Bronchial epithelial cell (primary cell): ENCODE results near the gene CREBRF. TPM values are rescaled to one million over a fixed set of nuclear protein-coding genes. Genes with fewer than 3 reads are reported as not detected.

ENCODE experiments used
- DNase-seq: peaks from one replicate; pipeline ENCODE4 v3.0.0-alpha.2; 2010; ENCODE audit warnings: low read depth
- FAIRE-seq: peaks from 2 replicates; lab custom pipeline; 2011; peaks lifted over from hg19 to GRCh38; lab: Jason Lieb, UNC
- H3K27me3 ChIP-seq: 2 replicates; pipeline ENCODE4 v1.5.1; 2011; ENCODE audit warnings: low read length; ENCODE audit not compliant: control insufficient read depth, insufficient read depth
- H3K36me3 ChIP-seq: 2 replicates; pipeline ENCODE4 v1.5.1; 2011; ENCODE audit warnings: low read length; ENCODE audit not compliant: control insufficient read depth, insufficient read depth
- H3K4me3 ChIP-seq: 2 replicates; pipeline ENCODE4 v1.5.1; 2011; ENCODE audit warnings: mild to moderate bottlenecking, low read depth, low read length, control low read depth
- CTCF ChIP-seq: IDR thresholded peaks from 2 replicates; pipeline ENCODE4 v1.5.1; 2011; ENCODE audit warnings: mild to moderate bottlenecking, moderate library complexity, low read length, control low read depth, inconsistent platforms; ENCODE audit not compliant: insufficient read depth, severe bottlenecking
- total RNA-seq: library from RNA; depleted of rRNA; stranded (reverse); fragments of >200 nt; gene quantifications from 2 replicates; pipeline ENCODE4 v1.2.1, GENCODE V29; 2014

The CREBRF gene
- total RNA-seq, 1 donor from 2014 or later = 6.3 TPM

GRCh38 chr5:173057062-173057924 is 1.1 kb downstream of the CREBRF start:
- FAIRE-seq (no peak), DNase-seq (peak; percentile 87)
- H3K4me3 ChIP-seq = peak overlapping the region; percentile 85
- TF ChIP-seq CTCF = peak; percentile 26
- H3K27me3 ChIP-seq = no peaks in the 10 kb centered on the region
- H3K36me3 ChIP-seq = no peaks in the 10 kb centered on the region

DNA sequence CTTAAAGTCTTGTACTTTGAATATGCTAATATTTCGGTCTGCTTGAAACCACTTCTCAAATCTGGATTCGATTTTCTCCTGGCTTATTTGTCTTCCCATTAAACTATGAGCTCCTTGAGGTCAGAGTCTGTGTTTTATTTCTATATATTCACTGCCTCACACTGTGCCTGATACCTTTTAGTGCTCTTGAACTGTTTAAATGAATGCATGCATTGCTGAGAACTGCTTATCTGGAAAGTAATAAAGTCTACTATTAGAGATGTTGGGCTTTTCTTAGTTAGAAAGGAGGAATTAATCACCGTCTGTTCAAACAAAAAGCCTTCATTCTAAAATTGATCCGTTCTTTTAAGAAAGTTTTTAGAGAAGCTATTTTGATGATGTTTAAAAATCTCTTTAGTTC is 6.0 kb downstream of the CREBRF start:
- no peak for TF ChIP-seq CTCF
- Histone ChIP-seq H3K36me3 (no peaks in the 10 kb centered on the region), H3K27me3 (no peaks in the 10 kb centered on the region), H3K4me3 (no peak overlapping the region)
- FAIRE-seq (no peak), DNase-seq (no peak)

DNA sequence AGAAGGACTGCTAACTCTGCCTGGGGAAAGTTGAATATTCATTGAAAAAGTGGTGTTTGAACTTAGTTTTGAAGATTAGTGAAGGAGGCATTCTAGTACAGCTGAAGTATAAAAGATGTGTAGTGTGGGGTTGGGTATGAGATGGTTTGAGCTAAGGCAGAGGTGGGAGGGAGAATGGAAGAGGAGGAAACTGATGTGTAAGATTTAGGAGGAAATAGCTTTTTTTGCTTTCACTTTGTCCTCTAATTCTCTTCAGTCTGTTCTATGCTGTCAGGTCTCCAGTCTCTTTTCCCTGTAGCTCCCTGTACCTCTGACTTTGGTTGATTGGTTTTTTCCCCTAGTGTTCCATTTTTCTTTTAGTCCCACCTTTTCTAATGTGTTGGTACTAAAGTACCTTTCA is 9.0 kb downstream of the CREBRF start:
- TF ChIP-seq CTCF = no peak
- Histone ChIP-seq H3K36me3 (no peaks in the 10 kb centered on the region), H3K27me3 (no peaks in the 10 kb centered on the region), H3K4me3 (no peak overlapping the region)
- no peak for FAIRE-seq
- no peak for DNase-seq

DNA sequence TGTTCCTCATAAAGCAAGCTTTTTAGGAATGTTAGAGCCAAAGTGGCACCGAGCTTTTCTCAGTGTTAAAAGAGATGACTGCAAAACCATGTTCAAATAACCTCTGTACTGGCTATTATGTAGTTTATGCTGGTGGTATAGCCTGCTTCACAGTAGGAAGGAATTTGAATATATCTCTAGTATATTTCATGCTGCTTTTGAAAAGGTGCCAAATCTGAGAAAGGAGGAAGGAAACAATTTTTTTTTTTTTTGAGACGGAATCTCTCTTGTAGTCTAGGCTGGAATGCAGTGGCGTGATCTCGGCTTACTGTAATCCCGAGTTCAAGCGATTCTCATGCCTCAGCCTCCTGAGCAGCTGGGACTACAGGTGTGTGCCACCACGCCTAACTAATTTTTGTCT is 13.5 kb downstream of the CREBRF start:
- TF ChIP-seq CTCF = no peak
- no peak overlapping the region for H3K4me3 ChIP-seq
- no peaks in the 10 kb centered on the region for H3K27me3 ChIP-seq
- DNase-seq (no peak), FAIRE-seq (no peak)
- no peaks in the 10 kb centered on the region for H3K36me3 ChIP-seq

DNA sequence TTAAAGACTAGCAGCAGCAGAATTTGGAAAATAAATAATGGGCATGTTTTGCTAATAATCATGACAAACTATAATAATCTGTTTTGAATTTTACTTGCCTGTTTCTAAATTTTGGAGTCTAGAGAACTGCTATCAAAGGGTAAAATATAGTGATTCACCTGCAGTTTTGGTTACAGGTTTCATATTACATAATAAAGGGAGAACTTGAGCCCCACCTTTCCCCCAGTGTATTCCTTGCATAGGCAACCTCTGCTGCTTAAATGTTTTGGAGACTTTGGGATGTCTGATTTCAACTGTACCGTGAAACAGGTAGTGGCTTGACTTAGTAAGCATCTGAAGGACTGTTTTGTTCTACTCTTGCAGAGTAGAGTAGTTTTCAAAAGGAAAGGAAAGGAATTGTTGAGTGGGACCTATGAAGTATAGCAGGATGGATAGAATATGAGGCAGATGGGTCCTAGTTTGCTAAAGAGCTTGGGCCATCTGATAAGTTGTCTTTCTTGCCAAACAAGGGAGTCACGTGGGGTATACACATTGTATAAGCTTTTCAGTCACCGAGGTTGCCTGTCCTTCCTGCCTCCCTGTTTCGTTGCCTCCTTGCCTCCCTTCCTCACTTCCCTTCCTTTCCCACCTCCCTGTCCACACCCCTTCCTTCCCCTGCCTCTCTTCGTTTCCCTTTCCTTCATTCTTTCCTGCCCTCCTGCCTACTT is 19.1 kb downstream of the CREBRF start:
- Histone ChIP-seq H3K36me3 (no peaks in the 10 kb centered on the region), H3K27me3 (no peaks in the 10 kb centered on the region), H3K4me3 (no peak overlapping the region)
- TF ChIP-seq CTCF = no peak
- FAIRE-seq = no peak
- peak; percentile 11 for DNase-seq
